ENCODE data around the gene SLC35G4.

GRCh38 chr18:11607906-11608305 is 1.5 kb upstream of the SLC35G4 start:
- TF ChIP-seq CTCF (IDR thresholded peaks at IDR 0.05; ENCODE audit: low read depth, low read length) (no peak), EZH2phosphoT487 (IDR thresholded peaks at IDR 0.05; ENCODE audit: low read depth) (no peak)
